HUES6 (cell line): ENCODE data around the gene TTC12.

ENCODE experiments used
- H3K27ac ChIP-seq: 2 replicates; pipeline ENCODE4 v1.7.0; 2013; ENCODE audit warnings: low read depth, mild to moderate bottlenecking, low read length, inconsistent platforms
- H3K27me3 ChIP-seq: 2 replicates; pipeline ENCODE4 v1.6.1; 2013; ENCODE audit warnings: low read length; ENCODE audit not compliant: control insufficient read depth, insufficient read depth
- H3K36me3 ChIP-seq: 2 replicates; pipeline ENCODE4 v1.6.1; 2013; ENCODE audit warnings: low read length; ENCODE audit not compliant: control insufficient read depth, insufficient read depth
- H3K4me1 ChIP-seq: 2 replicates; pipeline ENCODE4 v1.6.1; 2013; ENCODE audit warnings: low read length; ENCODE audit not compliant: control insufficient read depth, insufficient read depth
- H3K4me3 ChIP-seq: 2 replicates; pipeline ENCODE4 v1.5.1; 2013; ENCODE audit warnings: low read depth, low read length
- H3K9ac ChIP-seq: one replicate; pipeline ENCODE4 v1.6.1; 2013; ENCODE audit warnings: mild to moderate bottlenecking, low read length
- H3K9me3 ChIP-seq: 2 replicates; pipeline ENCODE4 v1.6.1; 2013; ENCODE audit warnings: low read depth, low read length; ENCODE audit not compliant: control insufficient read depth, insufficient read depth

The TTC12 gene

GRCh38 chr11:113329725-113330124, 15.3 kb downstream of the TTC12 start:
- H3K36me3 ChIP-seq: no peaks in the 10 kb centered on the region; the same call in 1 of the 2 replicates

GRCh38 chr11:113331441-113331840, 17.1 kb downstream of the TTC12 start:
- Histone ChIP-seq H3K27ac (no peak overlapping the region), H3K9me3 (no peaks in the 10 kb centered on the region), H3K9ac (no peak overlapping the region), H3K27me3 (no peaks in the 10 kb centered on the region), H3K4me1 (no peaks in the 10 kb centered on the region), H3K4me3 (no peak overlapping the region), H3K36me3 (no peaks in the 10 kb centered on the region)

More at GRCh38 chr11:113329725-113330124, 15.3 kb downstream of the TTC12 start:
- Histone ChIP-seq H3K4me3 (no peak overlapping the region), H3K27me3 (no peaks in the 10 kb centered on the region), H3K27ac (no peak overlapping the region), H3K9me3 (no peaks in the 10 kb centered on the region), H3K4me1 (no peaks in the 10 kb centered on the region), H3K9ac (no peak overlapping the region)

- Histone ChIP-seq H3K27ac (no peak overlapping the region), H3K4me1 (no peaks in the 10 kb centered on the region), H3K9me3 (no peaks in the 10 kb centered on the region), H3K36me3 (no peaks in the 10 kb centered on the region), H3K4me3 (no peak overlapping the region), H3K27me3 (no peaks in the 10 kb centered on the region), H3K9ac (no peak overlapping the region)
Observed at GRCh38 chr11:113332023-113332422, 17.6 kb downstream of the TTC12 start.

- H3K4me1 ChIP-seq: no peaks in the 10 kb centered on the region
- H3K4me3 ChIP-seq: no peak overlapping the region
Observed at GRCh38 chr11:113332638-113333329, 18.4 kb downstream of the TTC12 start.

GRCh38 chr11:113334183-113334582, 19.8 kb downstream of the TTC12 start:
- no peak overlapping the region for H3K27ac ChIP-seq
- H3K4me1 ChIP-seq: no peaks in the 10 kb centered on the region
- no peak overlapping the region for H3K9ac ChIP-seq
- H3K4me3 ChIP-seq: no peak overlapping the region
- H3K9me3 ChIP-seq: no peaks in the 10 kb centered on the region
- H3K36me3 ChIP-seq: no peaks in the 10 kb centered on the region
- no peaks in the 10 kb centered on the region for H3K27me3 ChIP-seq

More at GRCh38 chr11:113332638-113333329, 18.4 kb downstream of the TTC12 start:
- Histone ChIP-seq H3K27ac (no peak overlapping the region), H3K27me3 (no peaks in the 10 kb centered on the region), H3K36me3 (no peaks in the 10 kb centered on the region), H3K9ac (no peak overlapping the region), H3K9me3 (no peaks in the 10 kb centered on the region)

GRCh38 chr11:113338730-113339129, 24.3 kb downstream of the TTC12 start:
- no peak overlapping the region for H3K9ac ChIP-seq

GRCh38 chr11:113339929-113340589, 25.7 kb downstream of the TTC12 start:
- no peak overlapping the region for H3K27ac ChIP-seq
- H3K9ac ChIP-seq: no peak overlapping the region
- H3K36me3 ChIP-seq: peaks cover 19% of the 10 kb centered on the region
- no peaks in the 10 kb centered on the region for H3K27me3 ChIP-seq
- H3K4me1 ChIP-seq: no peaks in the 10 kb centered on the region
- H3K9me3 ChIP-seq: no peaks in the 10 kb centered on the region
- H3K4me3 ChIP-seq: no peak overlapping the region

More at GRCh38 chr11:113338730-113339129, 24.3 kb downstream of the TTC12 start:
- H3K4me1 ChIP-seq: no peaks in the 10 kb centered on the region
- no peak overlapping the region for H3K27ac ChIP-seq
- H3K9me3 ChIP-seq: no peaks in the 10 kb centered on the region
- no peak overlapping the region for H3K4me3 ChIP-seq
- H3K27me3 ChIP-seq: no peaks in the 10 kb centered on the region
- peaks cover 10% of the 10 kb centered on the region for H3K36me3 ChIP-seq

- Histone ChIP-seq H3K27me3 (no peaks in the 10 kb centered on the region), H3K4me3 (no peak overlapping the region), H3K27ac (no peak overlapping the region)
Observed at GRCh38 chr11:113341388-113342165, 27.2 kb downstream of the TTC12 start.

GRCh38 chr11:113345978-113346377, 31.6 kb downstream of the TTC12 start:
- Histone ChIP-seq H3K27ac (no peak overlapping the region), H3K4me1 (no peaks in the 10 kb centered on the region), H3K4me3 (no peak overlapping the region), H3K36me3 (peaks cover 13% of the 10 kb centered on the region; the same call in 1 of the 2 replicates), H3K9me3 (no peaks in the 10 kb centered on the region), H3K9ac (no peak overlapping the region), H3K27me3 (no peaks in the 10 kb centered on the region)

More at GRCh38 chr11:113341388-113342165, 27.2 kb downstream of the TTC12 start:
- Histone ChIP-seq H3K4me1 (no peaks in the 10 kb centered on the region), H3K36me3 (peaks cover 19% of the 10 kb centered on the region), H3K9ac (no peak overlapping the region), H3K9me3 (no peaks in the 10 kb centered on the region)

- Histone ChIP-seq H3K4me3 (no peak overlapping the region), H3K27ac (no peak overlapping the region), H3K27me3 (no peaks in the 10 kb centered on the region), H3K36me3 (peaks cover 6% of the 10 kb centered on the region), H3K9ac (no peak overlapping the region), H3K9me3 (no peaks in the 10 kb centered on the region), H3K4me1 (peaks cover 7% of the 10 kb centered on the region)
Observed at GRCh38 chr11:113349528-113349927, 35.1 kb downstream of the TTC12 start.
